Right lobe of liver (tissue), 4 donors: Measurements from ENCODE around the gene SORL1.

Experiments
- CTCF ChIP-seq, 4 donors: fragments of 200-600 bp in 3 of 4; fragments of 450-650 bp in 1 of 4; IDR thresholded peaks; one replicate each; pipeline versions ENCODE4 v1.5.1 to v1.8.0; 2016 to 2022; ENCODE audit warnings: antibody characterized with exemption in 4 of 4, mild to moderate bottlenecking in 2 of 4
- POLR2A ChIP-seq: fragments of 450-650 bp; IDR thresholded peaks from one replicate; pipeline ENCODE4 v1.6.1; 2017; ENCODE audit warnings: antibody characterized with exemption, mild to moderate bottlenecking
- donor health status: DM: no; HTN: no; CAD: no.
- donor health status: DM: no; HTN: no; CAD: no.
- donor health status: DM: no; HTN: yes; CAD: no.

GRCh38 chr11:121566279-121567168 lies 114.4 kb downstream of the SORL1 start:
- TF ChIP-seq CTCF (IDR thresholded peaks at IDR 0.05) = no peak
- no peak for TF ChIP-seq POLR2A
